HepG2 (cell line): ENCODE results near the gene NCOA3. TPM values are rescaled to one million over a fixed set of nuclear protein-coding genes. Genes with fewer than 3 reads are reported as not detected.
A peak's percentile ranks its signal among the peaks of the same experiment; 100 is the strongest.

Source experiments
- CAMTA2 ChIP-seq: sonication (generic); formaldehyde crosslinking; IDR thresholded peaks from 2 replicates; pipeline ENCODE4 v1.4.0; 2020; ENCODE audit warnings: mild to moderate bottlenecking, missing genetic modification reagents, borderline replicate concordance
- ELF1 ChIP-seq: sonication (generic); formaldehyde crosslinking; IDR thresholded peaks from 2 replicates; pipeline ENCODE4 v1.4.0; 2020; ENCODE audit warnings: missing genetic modification reagents
- FOXK2 ChIP-seq: fragments of 450-650 bp; IDR thresholded peaks from 2 replicates; pipeline ENCODE4 v1.6.1; 2016
- NR2F6 ChIP-seq, 2 experiments: IDR thresholded peaks; 2 replicates each; pipeline ENCODE4 v1.6.1; 2016; ENCODE audit warnings: antibody characterized with exemption in 1 of 2, mild to moderate bottlenecking in 1 of 2
- PHF5A ChIP-seq: IDR thresholded peaks from one replicate; pipeline ENCODE4 v1.6.1; 2018; ENCODE audit warnings: low read depth, missing genetic modification reagents; ENCODE audit not compliant: unreplicated experiment
- SIN3B ChIP-seq: fragments of 150-350 bp; IDR thresholded peaks from 2 replicates; pipeline ENCODE4 v1.6.1; 2014; ENCODE audit warnings: low read length
- SMAD1 ChIP-seq: sonication (generic); formaldehyde crosslinking; IDR thresholded peaks from 2 replicates; pipeline ENCODE4 v1.4.0; 2020; ENCODE audit warnings: missing genetic modification reagents, low read depth, mild to moderate bottlenecking, borderline replicate concordance
- SRSF4 ChIP-seq: fragments of 200-400 bp; formaldehyde crosslinking; IDR thresholded peaks from one replicate; pipeline ENCODE4 v1.6.1; 2018; ENCODE audit warnings: mild to moderate bottlenecking, low read depth, low read length, moderate library complexity; ENCODE audit not compliant: poor library complexity, severe bottlenecking
- STAG1 ChIP-seq: sonication (generic); formaldehyde crosslinking; IDR thresholded peaks from 2 replicates; pipeline ENCODE4 v1.4.0; 2020; ENCODE audit warnings: missing genetic modification reagents
- ZFP90 ChIP-seq: sonication (generic); formaldehyde crosslinking; IDR thresholded peaks from 2 replicates; pipeline ENCODE4 v1.8.0; 2022; ENCODE audit warnings: missing genetic modification reagents, mild to moderate bottlenecking, inconsistent platforms, borderline replicate concordance
- ZMYM4 ChIP-seq: sonication (generic); formaldehyde crosslinking; IDR thresholded peaks from 2 replicates; pipeline ENCODE4 v1.8.1; 2023; ENCODE audit warnings: mild to moderate bottlenecking, missing genetic modification reagents
- ZNF260 ChIP-seq: sonication (generic); formaldehyde crosslinking; IDR thresholded peaks from 2 replicates; pipeline ENCODE4 v1.4.0; 2020; ENCODE audit warnings: missing genetic modification reagents, low read depth, mild to moderate bottlenecking, borderline replicate concordance
- ZNF333 ChIP-seq: sonication (generic); formaldehyde crosslinking; IDR thresholded peaks from 2 replicates; pipeline ENCODE4 v1.4.0; 2020; ENCODE audit warnings: mild to moderate bottlenecking, missing genetic modification reagents, borderline replicate concordance
- ZNF703 ChIP-seq: sonication (generic); formaldehyde crosslinking; IDR thresholded peaks from 2 replicates; pipeline ENCODE4 v1.5.1; 2020; ENCODE audit warnings: missing genetic modification reagents, mild to moderate bottlenecking, moderate library complexity, borderline replicate concordance
- ZSCAN21 ChIP-seq: sonication (generic); formaldehyde crosslinking; IDR thresholded peaks from 2 replicates; pipeline ENCODE4 v1.8.0; 2022; ENCODE audit warnings: mild to moderate bottlenecking, missing genetic modification reagents, moderate library complexity, borderline replicate concordance
- polyA plus RNA-seq, 8 experiments: library from polyadenylated mRNA; depleted of rRNA in 3 of 8; stranded (reverse) in 7 of 8; unstranded in 1 of 8; fragments of >200 nt; fragmentation: Illumina TruSeq in 4 of 8; extraction: Trizol in 4 of 8; gene quantifications; 2 replicates each; pipeline versions ENCODE4 v1.2.1 to v1.2.3, GENCODE V29; 2011 to 2016; ENCODE audit warnings: low read depth in 4 of 8, missing spikeins in 1 of 8, mixed read lengths in 1 of 8; ENCODE audit not compliant: insufficient read depth in 1 of 8
- total RNA-seq, 5 experiments: library from RNA; depleted of rRNA; stranded (reverse); fragments of >200 nt; fragmentation: Illumina TruSeq; extraction: Trizol; gene quantifications; 2 replicates each; pipeline ENCODE4 v1.2.3, GENCODE V29; 2016; ENCODE audit warnings: low read depth in 1 of 5
- TF ChIP-seq, protein P1 (sequence below): sonication (generic); formaldehyde crosslinking; IDR thresholded peaks from 2 replicates; pipeline ENCODE4 v1.4.0; 2020; ENCODE audit warnings: mild to moderate bottlenecking, missing genetic modification reagents
- TF ChIP-seq, protein P2 (sequence below): sonication (generic); formaldehyde crosslinking; IDR thresholded peaks from 2 replicates; pipeline ENCODE4 v1.4.0; 2020; ENCODE audit warnings: mild to moderate bottlenecking, low read depth, missing genetic modification reagents
- TF ChIP-seq, protein P3 (sequence below): sonication (generic); formaldehyde crosslinking; IDR thresholded peaks from 2 replicates; pipeline ENCODE4 v1.9.0; 2021; ENCODE audit warnings: missing genetic modification reagents, borderline replicate concordance

The NCOA3 gene
- total and polyA plus RNA-seq, 2 of the 13 experiments (the other 11 are each of a cell fraction or from before 2014, with no cell fraction given): 35.0 to 56.8 TPM

DNA sequence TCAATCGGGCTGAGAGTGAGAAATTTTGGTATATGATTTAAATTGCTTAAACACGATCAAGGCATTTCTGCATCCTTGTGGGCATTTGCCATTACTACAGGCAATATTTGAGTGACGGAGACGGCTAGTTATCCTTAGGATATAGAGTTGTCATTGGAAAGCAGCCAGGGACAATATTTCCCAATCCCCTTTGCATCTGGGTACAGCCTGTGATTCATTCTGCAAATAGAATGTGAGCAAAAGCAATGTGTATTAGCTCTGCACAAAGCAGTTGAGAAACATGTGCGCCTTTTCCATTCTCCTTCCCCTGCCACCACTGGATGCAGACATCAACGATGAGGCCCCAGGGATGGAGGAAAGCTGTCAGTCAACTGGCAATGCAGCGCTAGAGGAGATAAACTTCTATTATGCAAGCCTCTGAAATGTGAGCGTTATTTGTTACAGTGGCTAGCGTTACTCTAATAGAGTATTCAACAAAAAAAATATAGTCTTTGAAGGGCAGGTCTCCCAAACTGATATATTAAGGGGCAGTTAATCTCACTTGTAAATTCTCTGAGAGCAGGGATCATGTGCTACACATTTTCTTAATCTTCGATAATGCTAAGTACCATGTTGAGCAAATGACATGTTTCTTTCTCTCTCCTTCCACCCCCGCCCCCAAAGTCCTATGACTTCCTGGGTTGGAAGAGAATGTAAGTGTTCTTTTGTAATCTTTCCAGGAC lies 37.1 kb upstream of the NCOA3 start (continued):
- TF ChIP-seq, protein P1, sequence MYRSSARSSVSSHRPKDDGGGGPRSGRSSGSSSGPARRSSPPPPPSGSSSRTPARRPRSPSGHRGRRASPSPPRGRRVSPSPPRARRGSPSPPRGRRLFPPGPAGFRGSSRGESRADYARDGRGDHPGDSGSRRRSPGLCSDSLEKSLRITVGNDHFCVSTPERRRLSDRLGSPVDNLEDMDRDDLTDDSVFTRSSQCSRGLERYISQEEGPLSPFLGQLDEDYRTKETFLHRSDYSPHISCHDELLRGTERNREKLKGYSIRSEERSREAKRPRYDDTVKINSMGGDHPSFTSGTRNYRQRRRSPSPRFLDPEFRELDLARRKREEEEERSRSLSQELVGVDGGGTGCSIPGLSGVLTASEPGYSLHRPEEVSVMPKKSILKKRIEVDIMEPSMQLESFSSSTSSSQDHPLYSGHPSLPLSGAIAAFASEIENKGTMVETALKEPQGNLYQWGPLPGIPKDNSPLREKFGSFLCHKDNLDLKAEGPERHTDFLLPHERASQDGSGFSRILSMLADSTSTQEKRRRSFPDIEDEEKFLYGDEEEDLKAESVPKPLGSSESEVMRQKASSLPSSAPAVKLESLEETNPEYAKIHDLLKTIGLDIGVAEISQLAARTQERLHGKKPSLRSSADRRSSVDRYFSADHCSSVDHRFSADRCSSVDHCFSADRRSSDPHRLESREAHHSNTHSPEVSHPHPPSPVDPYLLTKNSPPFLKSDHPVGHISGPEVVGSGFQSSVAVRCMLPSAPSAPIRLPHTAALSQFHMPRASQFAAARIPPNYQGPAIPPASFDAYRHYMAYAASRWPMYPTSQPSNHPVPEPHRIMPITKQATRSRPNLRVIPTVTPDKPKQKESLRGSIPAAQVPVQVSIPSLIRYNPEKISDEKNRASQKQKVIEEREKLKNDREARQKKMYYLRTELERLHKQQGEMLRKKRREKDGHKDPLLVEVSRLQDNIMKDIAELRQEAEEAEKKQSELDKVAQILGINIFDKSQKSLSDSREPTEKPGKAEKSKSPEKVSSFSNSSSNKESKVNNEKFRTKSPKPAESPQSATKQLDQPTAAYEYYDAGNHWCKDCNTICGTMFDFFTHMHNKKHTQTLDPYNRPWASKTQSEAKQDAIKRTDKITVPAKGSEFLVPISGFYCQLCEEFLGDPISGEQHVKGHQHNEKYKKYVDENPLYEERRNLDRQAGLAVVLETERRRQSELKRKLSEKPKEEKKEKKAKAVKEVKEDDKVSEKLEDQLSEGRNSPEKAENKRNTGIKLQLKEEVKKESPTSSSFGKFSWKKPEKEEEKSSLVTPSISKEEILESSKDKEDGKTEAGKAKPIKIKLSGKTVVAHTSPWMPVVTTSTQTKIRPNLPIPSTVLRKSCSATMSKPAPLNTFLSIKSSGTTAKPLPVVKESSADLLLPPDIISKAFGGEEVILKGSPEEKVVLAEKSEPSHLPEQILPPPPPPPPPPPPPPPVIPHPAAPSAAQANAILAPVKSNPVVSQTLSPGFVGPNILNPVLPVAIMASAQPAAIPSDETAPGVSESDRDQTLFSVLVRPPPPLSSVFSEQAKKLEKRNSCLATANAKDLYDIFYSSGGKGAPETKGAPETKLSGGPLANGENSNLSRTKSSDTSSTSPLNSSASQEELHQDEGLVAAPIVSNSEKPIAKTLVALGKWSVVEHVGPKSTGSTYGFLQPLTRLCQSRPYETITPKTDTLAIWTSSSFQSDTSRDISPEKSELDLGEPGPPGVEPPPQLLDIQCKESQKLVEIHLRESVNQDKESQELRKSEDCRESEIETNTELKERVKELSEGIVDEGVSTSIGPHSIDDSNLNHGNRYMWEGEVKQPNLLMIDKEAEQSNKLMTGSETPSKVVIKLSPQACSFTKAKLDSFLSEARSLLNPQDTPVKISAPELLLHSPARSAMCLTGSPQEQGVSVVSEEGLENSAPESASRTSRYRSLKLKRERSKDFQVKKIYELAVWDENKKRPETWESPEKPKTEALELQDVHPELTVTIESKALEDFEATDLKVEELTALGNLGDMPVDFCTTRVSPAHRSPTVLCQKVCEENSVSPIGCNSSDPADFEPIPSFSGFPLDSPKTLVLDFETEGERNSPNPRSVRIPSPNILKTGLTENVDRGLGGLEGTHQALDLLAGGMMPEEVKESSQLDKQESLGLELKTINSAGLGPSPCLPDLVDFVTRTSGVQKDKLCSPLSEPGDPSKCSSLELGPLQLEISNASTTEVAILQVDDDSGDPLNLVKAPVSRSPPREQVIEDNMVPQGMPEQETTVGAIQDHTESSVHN (CRISPR knock-in tag): peak; percentile 69; the same call in 1 of the 2 replicates
- TF ChIP-seq SMAD1 (CRISPR knock-in tag) (0 out of 2 replicates have a peak, but pooled peaks have one; percentile 31), PHF5A (CRISPR knock-in tag) (peak; percentile 72), ZNF703 (peak; percentile 33; the same call in 1 of the 2 replicates), ZFP90 (CRISPR knock-in tag) (peak; percentile 74; the same call in 1 of the 2 replicates), ZNF260 (no peak), FOXK2 (peak; percentile 92), NR2F6 (IDR thresholded peaks at IDR 0.05) (peak; percentile 85), NR2F6 (CRISPR knock-in tag; IDR thresholded peaks at IDR 0.05) (peak; percentile 92), CAMTA2 (no peak), ELF1 (CRISPR knock-in tag) (peak; percentile 65), ZNF333 (no peak), ZMYM4 (peak; percentile 89), SIN3B (no peak), ZSCAN21 (CRISPR knock-in tag) (peak; percentile 85; the same call in 1 of the 2 replicates), STAG1 (CRISPR knock-in tag) (peak; percentile 57; the same call in 1 of the 2 replicates), SRSF4 (no peak)
- TF ChIP-seq, protein P2, sequence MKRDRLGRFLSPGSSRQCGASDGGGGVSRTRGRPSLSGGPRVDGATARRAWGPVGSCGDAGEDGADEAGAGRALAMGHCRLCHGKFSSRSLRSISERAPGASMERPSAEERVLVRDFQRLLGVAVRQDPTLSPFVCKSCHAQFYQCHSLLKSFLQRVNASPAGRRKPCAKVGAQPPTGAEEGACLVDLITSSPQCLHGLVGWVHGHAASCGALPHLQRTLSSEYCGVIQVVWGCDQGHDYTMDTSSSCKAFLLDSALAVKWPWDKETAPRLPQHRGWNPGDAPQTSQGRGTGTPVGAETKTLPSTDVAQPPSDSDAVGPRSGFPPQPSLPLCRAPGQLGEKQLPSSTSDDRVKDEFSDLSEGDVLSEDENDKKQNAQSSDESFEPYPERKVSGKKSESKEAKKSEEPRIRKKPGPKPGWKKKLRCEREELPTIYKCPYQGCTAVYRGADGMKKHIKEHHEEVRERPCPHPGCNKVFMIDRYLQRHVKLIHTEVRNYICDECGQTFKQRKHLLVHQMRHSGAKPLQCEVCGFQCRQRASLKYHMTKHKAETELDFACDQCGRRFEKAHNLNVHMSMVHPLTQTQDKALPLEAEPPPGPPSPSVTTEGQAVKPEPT: peak; percentile 58; the same call in 1 of the 2 replicates
- TF ChIP-seq, protein P3, sequence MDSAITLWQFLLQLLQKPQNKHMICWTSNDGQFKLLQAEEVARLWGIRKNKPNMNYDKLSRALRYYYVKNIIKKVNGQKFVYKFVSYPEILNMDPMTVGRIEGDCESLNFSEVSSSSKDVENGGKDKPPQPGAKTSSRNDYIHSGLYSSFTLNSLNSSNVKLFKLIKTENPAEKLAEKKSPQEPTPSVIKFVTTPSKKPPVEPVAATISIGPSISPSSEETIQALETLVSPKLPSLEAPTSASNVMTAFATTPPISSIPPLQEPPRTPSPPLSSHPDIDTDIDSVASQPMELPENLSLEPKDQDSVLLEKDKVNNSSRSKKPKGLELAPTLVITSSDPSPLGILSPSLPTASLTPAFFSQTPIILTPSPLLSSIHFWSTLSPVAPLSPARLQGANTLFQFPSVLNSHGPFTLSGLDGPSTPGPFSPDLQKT: no peak
